ENCODE results near the gene PDE6C.

Gene PDE6C

DNA sequence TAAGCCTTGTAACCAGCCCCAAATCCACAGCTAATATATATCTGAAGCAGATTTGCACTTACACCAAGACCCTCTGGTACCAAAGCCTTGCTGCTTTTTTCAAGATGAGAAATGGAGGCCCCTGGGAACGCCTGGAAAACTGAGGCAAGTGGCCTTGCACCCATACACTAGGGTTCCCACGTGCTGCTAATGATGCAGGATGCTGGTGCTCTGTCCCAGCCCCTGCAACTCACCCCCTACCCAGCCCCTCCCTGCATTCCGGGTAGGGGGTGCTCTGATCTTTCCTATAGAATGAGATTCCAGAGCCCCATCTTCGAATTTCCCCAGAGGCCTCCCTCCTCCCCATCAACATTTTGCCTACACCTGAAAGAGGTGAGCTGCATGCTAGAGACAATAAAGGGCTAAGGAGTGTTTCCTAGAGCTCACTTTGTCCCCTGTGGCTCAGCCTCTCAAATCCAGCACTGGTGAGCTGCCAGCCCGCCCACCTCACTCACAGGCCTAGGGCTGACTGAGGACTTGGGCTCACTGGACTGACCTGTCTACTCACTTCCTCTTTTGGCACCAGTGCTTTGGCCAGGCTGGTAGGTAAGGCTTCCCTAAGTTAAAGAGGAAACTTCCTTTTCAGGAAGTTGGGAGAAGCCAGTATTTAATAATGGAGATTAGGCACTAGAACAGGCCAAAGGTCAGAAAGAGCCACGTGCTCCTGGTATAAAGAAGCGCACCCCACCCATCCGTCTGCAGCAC lies 21.1 kb upstream of the PDE6C start:
- TF ChIP-seq RAD21 (IDR thresholded peaks at IDR 0.05; ENCODE audit: low read depth): no peak
- TF ChIP-seq USF1 (IDR thresholded peaks at IDR 0.05): no peak
- no peak for TF ChIP-seq NFIC (IDR thresholded peaks at IDR 0.05)
- no peak for TF ChIP-seq TEAD4 (IDR thresholded peaks at IDR 0.05)
- no peak for TF ChIP-seq EP300 (IDR thresholded peaks at IDR 0.05; ENCODE audit: borderline replicate concordance)
- no peak for TF ChIP-seq YY1 (IDR thresholded peaks at IDR 0.05; ENCODE audit: low read depth)
- TF ChIP-seq TCF12 (IDR thresholded peaks at IDR 0.05; ENCODE audit: low read depth): no peak
- no peak for TF ChIP-seq CREB1 (IDR thresholded peaks at IDR 0.05; ENCODE audit: low read depth)
- no peak for TF ChIP-seq ZBTB7A (IDR thresholded peaks at IDR 0.05; ENCODE audit: low read depth)
- TF ChIP-seq TAF1 (IDR thresholded peaks at IDR 0.05; ENCODE audit: low read depth): no peak
- TF ChIP-seq EGR1 (IDR thresholded peaks at IDR 0.05): no peak
- TF ChIP-seq, protein P1, sequence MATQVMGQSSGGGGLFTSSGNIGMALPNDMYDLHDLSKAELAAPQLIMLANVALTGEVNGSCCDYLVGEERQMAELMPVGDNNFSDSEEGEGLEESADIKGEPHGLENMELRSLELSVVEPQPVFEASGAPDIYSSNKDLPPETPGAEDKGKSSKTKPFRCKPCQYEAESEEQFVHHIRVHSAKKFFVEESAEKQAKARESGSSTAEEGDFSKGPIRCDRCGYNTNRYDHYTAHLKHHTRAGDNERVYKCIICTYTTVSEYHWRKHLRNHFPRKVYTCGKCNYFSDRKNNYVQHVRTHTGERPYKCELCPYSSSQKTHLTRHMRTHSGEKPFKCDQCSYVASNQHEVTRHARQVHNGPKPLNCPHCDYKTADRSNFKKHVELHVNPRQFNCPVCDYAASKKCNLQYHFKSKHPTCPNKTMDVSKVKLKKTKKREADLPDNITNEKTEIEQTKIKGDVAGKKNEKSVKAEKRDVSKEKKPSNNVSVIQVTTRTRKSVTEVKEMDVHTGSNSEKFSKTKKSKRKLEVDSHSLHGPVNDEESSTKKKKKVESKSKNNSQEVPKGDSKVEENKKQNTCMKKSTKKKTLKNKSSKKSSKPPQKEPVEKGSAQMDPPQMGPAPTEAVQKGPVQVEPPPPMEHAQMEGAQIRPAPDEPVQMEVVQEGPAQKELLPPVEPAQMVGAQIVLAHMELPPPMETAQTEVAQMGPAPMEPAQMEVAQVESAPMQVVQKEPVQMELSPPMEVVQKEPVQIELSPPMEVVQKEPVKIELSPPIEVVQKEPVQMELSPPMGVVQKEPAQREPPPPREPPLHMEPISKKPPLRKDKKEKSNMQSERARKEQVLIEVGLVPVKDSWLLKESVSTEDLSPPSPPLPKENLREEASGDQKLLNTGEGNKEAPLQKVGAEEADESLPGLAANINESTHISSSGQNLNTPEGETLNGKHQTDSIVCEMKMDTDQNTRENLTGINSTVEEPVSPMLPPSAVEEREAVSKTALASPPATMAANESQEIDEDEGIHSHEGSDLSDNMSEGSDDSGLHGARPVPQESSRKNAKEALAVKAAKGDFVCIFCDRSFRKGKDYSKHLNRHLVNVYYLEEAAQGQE (IDR thresholded peaks at IDR 0.05; ENCODE audit: low read depth): no peak
- no peak for TF ChIP-seq MAX (IDR thresholded peaks at IDR 0.05)
- TF ChIP-seq CEBPB (IDR thresholded peaks at IDR 0.05): no peak
- TF ChIP-seq FOXM1 (IDR thresholded peaks at IDR 0.05; ENCODE audit: borderline replicate concordance, low read depth): no peak

- TF ChIP-seq MAX (IDR thresholded peaks at IDR 0.05) (no peak; the same call in 1 of the 2 replicates), CEBPB (IDR thresholded peaks at IDR 0.05) (no peak), CREB1 (IDR thresholded peaks at IDR 0.05; ENCODE audit: low read depth) (peak; percentile 52; the same call in 1 of the 2 replicates), TEAD4 (IDR thresholded peaks at IDR 0.05) (no peak), EP300 (IDR thresholded peaks at IDR 0.05; ENCODE audit: borderline replicate concordance) (peak; percentile 63; the same call in 1 of the 2 replicates), TCF12 (IDR thresholded peaks at IDR 0.05; ENCODE audit: low read depth) (peak; percentile 45; the same call in 1 of the 2 replicates), EGR1 (IDR thresholded peaks at IDR 0.05) (no peak), TAF1 (IDR thresholded peaks at IDR 0.05; ENCODE audit: low read depth) (no peak), FOXM1 (IDR thresholded peaks at IDR 0.05; ENCODE audit: borderline replicate concordance, low read depth) (peak; percentile 20; the same call in 1 of the 2 replicates), ZBTB7A (IDR thresholded peaks at IDR 0.05; ENCODE audit: low read depth) (no peak), USF1 (IDR thresholded peaks at IDR 0.05) (no peak), YY1 (IDR thresholded peaks at IDR 0.05; ENCODE audit: low read depth) (no peak), RAD21 (IDR thresholded peaks at IDR 0.05; ENCODE audit: low read depth) (no peak), NFIC (IDR thresholded peaks at IDR 0.05) (no peak)
- TF ChIP-seq, protein P1 (IDR thresholded peaks at IDR 0.05; ENCODE audit: low read depth): no peak
Measured at GRCh38 chr10:93593254-93593653, 19.1 kb upstream of the PDE6C start.

GRCh38 chr10:93593749-93594148 lies 18.6 kb upstream of the PDE6C start:
- TF ChIP-seq MAX (IDR thresholded peaks at IDR 0.05) (no peak), CEBPB (IDR thresholded peaks at IDR 0.05) (no peak), YY1 (IDR thresholded peaks at IDR 0.05; ENCODE audit: low read depth) (no peak), RAD21 (IDR thresholded peaks at IDR 0.05; ENCODE audit: low read depth) (no peak), EGR1 (IDR thresholded peaks at IDR 0.05) (no peak), ZBTB7A (IDR thresholded peaks at IDR 0.05; ENCODE audit: low read depth) (no peak)
- TF ChIP-seq, protein P1 (IDR thresholded peaks at IDR 0.05; ENCODE audit: low read depth): no peak

- TF ChIP-seq CREB1 (IDR thresholded peaks at IDR 0.05; ENCODE audit: low read depth) (no peak), YY1 (IDR thresholded peaks at IDR 0.05; ENCODE audit: low read depth) (no peak), MAX (IDR thresholded peaks at IDR 0.05) (no peak), USF1 (IDR thresholded peaks at IDR 0.05) (no peak), EGR1 (IDR thresholded peaks at IDR 0.05) (no peak), NFIC (IDR thresholded peaks at IDR 0.05) (no peak), EP300 (IDR thresholded peaks at IDR 0.05; ENCODE audit: borderline replicate concordance) (no peak), TEAD4 (IDR thresholded peaks at IDR 0.05) (no peak), TAF1 (IDR thresholded peaks at IDR 0.05; ENCODE audit: low read depth) (no peak), TCF12 (IDR thresholded peaks at IDR 0.05; ENCODE audit: low read depth) (no peak), ZBTB7A (IDR thresholded peaks at IDR 0.05; ENCODE audit: low read depth) (no peak), FOXM1 (IDR thresholded peaks at IDR 0.05; ENCODE audit: borderline replicate concordance, low read depth) (no peak), CEBPB (IDR thresholded peaks at IDR 0.05) (no peak), RAD21 (IDR thresholded peaks at IDR 0.05; ENCODE audit: low read depth) (no peak)
- TF ChIP-seq, protein P1 (IDR thresholded peaks at IDR 0.05; ENCODE audit: low read depth): no peak
Measured at GRCh38 chr10:93594518-93594917, 17.8 kb upstream of the PDE6C start.

Data from Ishikawa (cell line).